Measurements from ENCODE around the gene MSRB1.

Gene MSRB1

GRCh38 chr16:1895949-1896675 lies 46.9 kb downstream of the MSRB1 start:
- DNase-seq (ENCODE audit: low spot score) = no peak

GRCh38 chr16:1895068-1895467 lies 47.9 kb downstream of the MSRB1 start:
- DNase-seq (ENCODE audit: low spot score) = no peak

GRCh38 chr16:1890708-1891050 lies 52.3 kb downstream of the MSRB1 start:
- no peak for DNase-seq (ENCODE audit: low spot score)

- no peak for DNase-seq (ENCODE audit: low spot score)
Measured at GRCh38 chr16:1890024-1890707, 52.8 kb downstream of the MSRB1 start.
